SK-N-MC (cell line): Measurements from ENCODE around the gene MCEMP1.

Experiments used
- DNase-seq: peaks from one replicate; pipeline ENCODE4 v3.0.0-alpha.2; 2011; ENCODE audit warnings: low read depth, low spot score
- H3K27ac ChIP-seq: fragments of 200-600 bp; sonication (generic); 2 replicates; pipeline ENCODE4 v1.5.1; 2016; ENCODE audit warnings: mixed run types
- H3K36me3 ChIP-seq: fragments of 200-600 bp; sonication (generic); 2 replicates; pipeline ENCODE4 v1.6.1; 2017; ENCODE audit warnings: antibody characterized with exemption, low read length, mixed read lengths; ENCODE audit not compliant: insufficient read depth
- H3K4me3 ChIP-seq: fragments of 200-600 bp; sonication (generic); 2 replicates; pipeline ENCODE4 v1.5.1; 2016
- H3K9ac ChIP-seq: fragments of 200-600 bp; sonication (generic); 2 replicates; pipeline ENCODE4 v1.8.0; 2017; ENCODE audit warnings: mixed run types, mixed read lengths; ENCODE audit not compliant: insufficient read length
- H3K9me3 ChIP-seq: fragments of 200-600 bp; sonication (generic); 2 replicates; pipeline ENCODE4 v1.6.1; 2017; ENCODE audit warnings: low read depth, mild to moderate bottlenecking, antibody characterized with exemption, low read length, moderate library complexity, mixed read lengths
- EZH2 ChIP-seq: fragments of 200-600 bp; sonication (generic); IDR thresholded peaks from one replicate; pipeline ENCODE4 v1.6.1; 2017; ENCODE audit warnings: antibody characterized with exemption
- FOXP2 ChIP-seq: optimal IDR thresholded peaks from 2 replicates; pipeline ENCODE3; 2011; ENCODE audit warnings: mild to moderate bottlenecking, moderate library complexity; ENCODE audit not compliant: insufficient read depth; ENCODE audit errors: extremely low read length, control extremely low read depth
- POLR2AphosphoS5 ChIP-seq: IDR thresholded peaks from 2 replicates; pipeline ENCODE4 v1.6.1; 2012; ENCODE audit warnings: mild to moderate bottlenecking, low read depth, low read length, borderline replicate concordance

The MCEMP1 gene

GRCh38 chr19:7658219-7658686 lies 18.6 kb upstream of the MCEMP1 start:
- no peak for DNase-seq
- H3K36me3 ChIP-seq: no peaks in the 10 kb centered on the region
- H3K9me3 ChIP-seq: no peaks in the 10 kb centered on the region
- no peak for TF ChIP-seq POLR2AphosphoS5
- no peak for TF ChIP-seq EZH2
- no peak for TF ChIP-seq FOXP2
- no peak overlapping the region for H3K27ac ChIP-seq
- no peak overlapping the region for H3K4me3 ChIP-seq
- no peak overlapping the region for H3K9ac ChIP-seq

GRCh38 chr19:7661744-7662538 lies 14.9 kb upstream of the MCEMP1 start:
- Histone ChIP-seq H3K9ac (no peak overlapping the region), H3K27ac (no peak overlapping the region), H3K9me3 (no peaks in the 10 kb centered on the region), H3K4me3 (no peak overlapping the region), H3K36me3 (no peaks in the 10 kb centered on the region)
- DNase-seq: no peak
- no peak for TF ChIP-seq FOXP2

GRCh38 chr19:7662657-7663056 lies 14.2 kb upstream of the MCEMP1 start:
- no peak for TF ChIP-seq POLR2AphosphoS5
- no peak for TF ChIP-seq FOXP2
- TF ChIP-seq EZH2: no peak
- H3K4me3 ChIP-seq: no peak overlapping the region
- no peaks in the 10 kb centered on the region for H3K36me3 ChIP-seq
- H3K27ac ChIP-seq: no peak overlapping the region
- no peak overlapping the region for H3K9ac ChIP-seq
- no peak for DNase-seq
- no peaks in the 10 kb centered on the region for H3K9me3 ChIP-seq

GRCh38 chr19:7663706-7664105 lies 13.2 kb upstream of the MCEMP1 start:
- Histone ChIP-seq H3K9me3 (no peaks in the 10 kb centered on the region), H3K36me3 (no peaks in the 10 kb centered on the region), H3K27ac (no peak overlapping the region), H3K9ac (no peak overlapping the region), H3K4me3 (no peak overlapping the region)
- DNase-seq: no peak
- TF ChIP-seq FOXP2 (no peak), EZH2 (no peak), POLR2AphosphoS5 (no peak)

GRCh38 chr19:7665076-7665475 lies 11.8 kb upstream of the MCEMP1 start:
- no peak overlapping the region for H3K4me3 ChIP-seq
- no peak overlapping the region for H3K9ac ChIP-seq
- DNase-seq: no peak
- TF ChIP-seq EZH2: no peak
- TF ChIP-seq POLR2AphosphoS5: no peak
- no peak for TF ChIP-seq FOXP2
- H3K27ac ChIP-seq: no peak overlapping the region
- H3K9me3 ChIP-seq: no peaks in the 10 kb centered on the region
- H3K36me3 ChIP-seq: no peaks in the 10 kb centered on the region

- DNase-seq: no peak
- Histone ChIP-seq H3K9me3 (no peaks in the 10 kb centered on the region), H3K27ac (no peak within 1 kb of the TSS), H3K9ac (no peak within 1 kb of the TSS), H3K4me3 (no peak within 1 kb of the TSS), H3K36me3 (no peaks in the 10 kb centered on the region)
- TF ChIP-seq FOXP2: no peak
- TF ChIP-seq POLR2AphosphoS5: no peak
- no peak for TF ChIP-seq EZH2
These were observed 8.0 kb upstream of the MCEMP1 start, which contains the start of gene RETN for GRCh38 chr19:7668842-7669241. Gene RETN (plus strand): TSS chr19:7669049. CDS start chr19:7669327, 278 bp downstream.

GRCh38 chr19:7669641-7670040 lies 7.2 kb upstream of the MCEMP1 start:
- Histone ChIP-seq H3K9me3 (no peaks in the 10 kb centered on the region; the same call in 1 of the 2 replicates), H3K27ac (no peak overlapping the region), H3K9ac (no peak overlapping the region), H3K4me3 (no peak overlapping the region), H3K36me3 (no peaks in the 10 kb centered on the region)
- TF ChIP-seq FOXP2: no peak
- TF ChIP-seq EZH2: no peak
- TF ChIP-seq POLR2AphosphoS5: no peak
- no peak for DNase-seq

DNA sequence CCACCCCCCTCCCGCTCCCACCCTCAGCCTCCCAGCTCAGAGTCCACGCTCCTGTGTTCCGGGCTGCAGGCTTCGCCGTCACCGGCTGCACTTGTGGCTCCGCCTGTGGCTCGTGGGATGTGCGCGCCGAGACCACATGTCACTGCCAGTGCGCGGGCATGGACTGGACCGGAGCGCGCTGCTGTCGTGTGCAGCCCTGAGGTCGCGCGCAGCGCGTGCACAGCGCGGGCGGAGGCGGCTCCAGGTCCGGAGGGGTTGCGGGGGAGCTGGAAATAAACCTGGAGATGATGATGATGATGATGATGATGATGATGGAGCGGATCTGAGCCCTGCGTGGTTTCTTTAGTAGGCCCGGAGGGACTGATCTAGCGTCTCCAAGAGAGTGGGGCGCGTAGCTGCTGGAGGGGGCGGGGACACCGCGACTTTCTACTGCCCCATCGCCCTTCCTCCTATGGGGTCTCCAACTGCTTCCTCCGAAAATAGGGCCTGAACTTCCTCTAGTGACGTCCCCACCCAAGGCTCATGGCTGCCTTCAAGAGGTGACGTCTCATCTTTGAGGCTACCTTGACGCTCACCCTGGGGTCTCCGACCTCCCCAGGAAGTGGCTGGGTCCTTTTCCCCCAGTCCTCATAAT lies 6.6 kb upstream of the MCEMP1 start:
- TF ChIP-seq EZH2 (no peak), FOXP2 (no peak), POLR2AphosphoS5 (no peak)
- H3K9me3 ChIP-seq: no peaks in the 10 kb centered on the region; the same call in 1 of the 2 replicates
- no peak overlapping the region for H3K9ac ChIP-seq
- no peak overlapping the region for H3K27ac ChIP-seq
- no peak for DNase-seq
- H3K4me3 ChIP-seq: peak overlapping the region; percentile 57; the same call in 1 of the 2 replicates
- H3K36me3 ChIP-seq: no peaks in the 10 kb centered on the region
